G401.6 (cell line): ENCODE data around the gene TNFSF18.
"Not testable (repeated sequence)": the region's sequence is repeated elsewhere in the genome, so short reads cannot be mapped to it uniquely, and the experiment has no call there.

Source experiments
- FAIRE-seq: peaks from 2 replicates; lab custom pipeline; 2012; peaks lifted over from hg19 to GRCh38; lab: Jason Lieb, UNC

The TNFSF18 gene

GRCh38 chr1:173050865-173051264, at the start of gene TNFSF18:
TNFSF18 (minus strand) TSS chr1:173050941; CDS start chr1:173050896, 45 bp downstream.
- FAIRE-seq = no peak

- FAIRE-seq = no peak
These were observed 48.4 kb upstream of the TNFSF18 start for GRCh38 chr1:173099166-173099565.

- FAIRE-seq = no peak
These were observed 47.4 kb upstream of the TNFSF18 start for GRCh38 chr1:173098117-173098516.

GRCh38 chr1:173097001-173097400, 46.3 kb upstream of the TNFSF18 start:
- FAIRE-seq = no peak

- no peak for FAIRE-seq
These were observed 44.9 kb upstream of the TNFSF18 start for GRCh38 chr1:173095632-173096031.

- no peak for FAIRE-seq
These were observed 43.8 kb upstream of the TNFSF18 start for GRCh38 chr1:173094541-173094940.

- no peak for FAIRE-seq
These were observed 43.1 kb upstream of the TNFSF18 start for GRCh38 chr1:173093691-173094445.

- FAIRE-seq = no peak
These were observed 33.6 kb upstream of the TNFSF18 start for GRCh38 chr1:173084292-173084691.

DNA sequence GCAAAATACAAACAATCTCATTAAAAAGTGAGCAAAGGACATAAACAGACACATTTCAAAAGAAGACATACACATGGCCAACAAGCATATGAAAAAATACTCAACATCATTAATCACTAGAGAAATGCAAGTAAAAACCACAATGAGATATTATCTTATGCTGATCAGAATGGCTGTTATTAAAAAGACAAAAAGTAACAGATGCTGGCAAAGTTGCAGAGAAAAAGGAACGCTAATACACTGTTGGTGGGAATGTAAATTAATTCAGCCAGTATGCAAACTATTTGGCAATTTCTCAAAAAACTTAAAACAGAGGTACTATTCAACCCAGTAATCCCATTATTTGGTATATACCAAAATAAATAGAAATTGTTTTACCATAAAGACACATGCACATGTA, 32.2 kb upstream of the TNFSF18 start:
- no peak for FAIRE-seq

GRCh38 chr1:173074217-173074616, 23.5 kb upstream of the TNFSF18 start:
- FAIRE-seq = not testable (repeated sequence)

- no peak for FAIRE-seq
These were observed 13.3 kb upstream of the TNFSF18 start for GRCh38 chr1:173064011-173064410.

GRCh38 chr1:173063171-173063570, 12.4 kb upstream of the TNFSF18 start:
- FAIRE-seq = no peak

DNA sequence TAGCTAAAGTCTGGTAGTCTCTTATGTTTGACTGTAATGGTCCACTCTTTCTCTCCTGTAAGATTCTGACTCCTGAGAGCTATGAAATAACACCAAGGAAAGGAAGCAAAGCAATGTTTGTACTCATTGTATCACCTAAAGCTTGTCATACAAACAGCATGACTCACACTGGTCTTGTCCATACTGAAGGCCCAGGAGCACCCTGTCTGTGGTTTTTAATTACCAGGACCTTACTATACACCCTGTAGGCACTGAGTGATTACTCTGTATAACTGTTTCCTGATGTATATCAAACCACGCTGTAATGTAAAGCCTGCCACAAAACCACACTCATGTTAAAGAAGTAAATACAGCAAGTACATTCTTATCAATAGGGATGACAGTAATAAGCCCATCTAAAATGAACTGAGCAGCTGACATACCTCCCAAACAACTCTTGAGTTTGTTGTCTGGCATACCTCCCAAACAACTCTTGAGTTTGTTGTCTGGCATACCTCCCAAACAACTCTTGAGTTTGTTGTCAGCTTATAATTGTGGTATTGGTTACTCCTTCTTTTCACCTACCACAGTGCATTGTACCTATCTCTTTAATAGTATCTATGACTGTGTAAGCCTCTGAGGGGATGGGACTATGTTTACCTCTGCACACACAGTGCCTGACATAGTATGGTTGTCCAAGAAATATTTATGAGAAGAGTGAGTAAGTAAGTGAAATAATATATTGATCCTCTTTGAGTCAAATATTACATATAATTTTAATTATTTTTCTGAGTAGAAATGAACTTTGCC, 11.6 kb upstream of the TNFSF18 start:
- FAIRE-seq = no peak

- FAIRE-seq = no peak
These were observed 7.8 kb upstream of the TNFSF18 start for GRCh38 chr1:173058556-173058955.

- no peak for FAIRE-seq
These were observed 7.2 kb upstream of the TNFSF18 start for GRCh38 chr1:173057984-173058383.

- FAIRE-seq = no peak
These were observed 5.6 kb upstream of the TNFSF18 start for GRCh38 chr1:173056365-173056764.

GRCh38 chr1:173052681-173053196, 2.0 kb upstream of the TNFSF18 start:
- FAIRE-seq = no peak

GRCh38 chr1:173049322-173049633, 1.5 kb downstream of the TNFSF18 start:
- FAIRE-seq = no peak

GRCh38 chr1:173048621-173049321, 2.0 kb downstream of the TNFSF18 start:
- no peak for FAIRE-seq

- FAIRE-seq = no peak
These were observed 6.1 kb downstream of the TNFSF18 start for GRCh38 chr1:173044656-173045055.

DNA sequence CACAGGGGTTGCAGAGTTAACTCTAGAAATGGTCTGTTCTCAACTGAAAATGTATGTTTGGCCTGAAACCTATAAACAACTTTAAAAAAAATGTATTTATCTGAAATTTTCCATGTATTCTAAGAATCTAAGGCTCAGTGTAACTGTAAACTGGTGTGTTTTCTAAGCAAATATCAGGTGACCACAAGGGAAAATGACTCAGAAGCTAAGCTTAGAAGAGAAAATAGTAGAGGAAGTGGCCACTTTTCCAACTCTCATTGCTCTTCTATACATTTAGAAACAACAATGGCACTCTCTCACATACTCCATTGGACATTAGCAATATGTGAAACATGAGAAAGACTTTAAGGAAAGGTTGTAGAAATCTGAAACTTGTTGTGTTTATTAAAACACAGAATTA, 7.5 kb downstream of the TNFSF18 start:
- no peak for FAIRE-seq

GRCh38 chr1:173042806-173043205, 7.9 kb downstream of the TNFSF18 start:
- FAIRE-seq = no peak

DNA sequence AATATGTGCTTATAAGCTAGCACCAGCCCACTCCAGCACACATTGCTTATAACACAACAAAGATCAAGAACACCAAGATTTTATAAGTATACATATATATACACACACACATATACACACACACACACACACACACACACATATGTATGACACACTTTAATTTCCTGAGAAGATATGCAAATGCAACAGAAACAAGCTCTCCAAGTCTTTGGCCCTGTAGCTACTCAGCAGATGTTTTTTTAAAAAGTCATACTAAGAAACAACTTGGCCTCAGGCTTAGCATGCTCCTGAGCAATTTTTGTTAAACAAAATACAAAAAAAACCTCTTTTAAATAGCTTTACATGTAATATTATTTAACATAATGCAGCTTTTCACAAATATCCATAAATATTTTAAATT, 11.1 kb downstream of the TNFSF18 start:
- FAIRE-seq = peak; percentile 65
